ENCODE results near the gene WWP2.

GRCh38 chr16:69725480-69726312 is 36.4 kb upstream of the WWP2 start:
- TF ChIP-seq CTCF (IDR thresholded peaks at IDR 0.05) (no peak), POLR2A (IDR thresholded peaks at IDR 0.05) (no peak)

All from tibial nerve (tissue), 3 donors.